HEK293 (cell line): ENCODE results near the gene CA5A.
"Not testable (repeated sequence)": the region's sequence is repeated elsewhere in the genome, so short reads cannot be mapped to it uniquely, and the experiment has no call there.

Experiments used
- CTCF ChIA-PET: fragments of 350-600 bp; formaldehyde crosslinking; extraction: SDS; loops from one replicate; lab custom pipeline; 2021; ENCODE audit warnings: antibody characterized with exemption; lab: Yijun Ruan, JAX
- POLR2A ChIA-PET: fragments of 300-600 bp; formaldehyde crosslinking; extraction: SDS; loops from one replicate; lab custom pipeline; 2020; ENCODE audit warnings: antibody characterized with exemption, inconsistent platforms; lab: Yijun Ruan, JAX
- H3K27ac ChIP-seq: fragments of 200-500 bp; sonication (Bioruptor generic); 2 replicates; pipeline ENCODE4 v1.5.1; 2014; ENCODE audit warnings: low read depth, low read length, control low read depth, inconsistent platforms; ENCODE audit errors: extremely low read depth
- H3K36me3 ChIP-seq, 2 experiments: fragments of 200-500 bp in 1 of 2; sonication (Bioruptor generic) in 1 of 2; 1 replicate in 1 of 2; 2 replicates in 1 of 2; pipeline ENCODE4 v1.5.1; 2014 to 2017; ENCODE audit warnings: inconsistent platforms in 2 of 2, low read length in 2 of 2; ENCODE audit not compliant: control insufficient read depth in 2 of 2, insufficient read depth in 1 of 2
- H3K4me1 ChIP-seq: fragments of 200-500 bp; sonication (Bioruptor generic); 2 replicates; pipeline ENCODE4 v1.5.1; 2014; ENCODE audit warnings: mild to moderate bottlenecking, low read length, inconsistent platforms; ENCODE audit not compliant: control insufficient read depth, insufficient read depth
- H3K4me3 ChIP-seq: 2 replicates; pipeline ENCODE4 v1.5.1; 2011; ENCODE audit warnings: low read depth, mild to moderate bottlenecking, control low read depth, low read length, moderate library complexity
- H3K9me3 ChIP-seq: fragments of 200-500 bp; sonication (Bioruptor generic); 2 replicates; pipeline ENCODE4 v1.5.1; 2014; ENCODE audit warnings: low read depth, low read length, inconsistent platforms; ENCODE audit not compliant: control insufficient read depth, insufficient read depth
- ATF2 ChIP-seq: fragments of 450-650 bp; formaldehyde crosslinking; IDR thresholded peaks from 2 replicates; pipeline ENCODE4 v1.5.1; 2016; ENCODE audit warnings: missing biosample characterization, missing genetic modification characterization, low read depth
- HOXA7 ChIP-seq: sonication (generic); formaldehyde crosslinking; IDR thresholded peaks from 2 replicates; pipeline ENCODE4 v1.8.1; 2022; ENCODE audit warnings: missing genetic modification reagents, borderline replicate concordance
- KLF9 ChIP-seq: fragments of 450-650 bp; formaldehyde crosslinking; IDR thresholded peaks from 2 replicates; pipeline ENCODE4 v1.5.1; 2016; ENCODE audit warnings: missing biosample characterization, missing genetic modification characterization, low read depth
- MYNN ChIP-seq: fragments of 450-650 bp; formaldehyde crosslinking; IDR thresholded peaks from 2 replicates; pipeline ENCODE4 v1.5.1; 2016; ENCODE audit warnings: missing biosample characterization, missing genetic modification characterization, borderline replicate concordance
- TRIM28 ChIP-seq: IDR thresholded peaks from 2 replicates; pipeline ENCODE4 v1.6.1; 2011; ENCODE audit warnings: low read length, control low read depth, borderline replicate concordance
- ZBTB17 ChIP-seq: fragments of 450-650 bp; formaldehyde crosslinking; IDR thresholded peaks from 2 replicates; pipeline ENCODE4 v1.5.1; 2016; ENCODE audit warnings: missing biosample characterization, missing genetic modification characterization
- ZBTB21 ChIP-seq: fragments of 450-650 bp; formaldehyde crosslinking; IDR thresholded peaks from 2 replicates; pipeline ENCODE4 v1.5.1; 2017; ENCODE audit warnings: missing biosample characterization, missing genetic modification characterization
- ZBTB7A ChIP-seq: fragments of 450-650 bp; formaldehyde crosslinking; IDR thresholded peaks from 2 replicates; pipeline ENCODE4 v1.5.1; 2016; ENCODE audit warnings: low read depth, missing biosample characterization, missing genetic modification characterization
- ZFHX2 ChIP-seq: fragments of 450-650 bp; formaldehyde crosslinking; conservative IDR thresholded peaks from 2 replicates; pipeline ENCODE4 v1.5.1; 2016; ENCODE audit warnings: missing biosample characterization, missing genetic modification characterization
- ZNF140 ChIP-seq: fragments of 450-650 bp; formaldehyde crosslinking; IDR thresholded peaks from 2 replicates; pipeline ENCODE4 v1.5.1; 2016; ENCODE audit warnings: missing biosample characterization, missing genetic modification characterization
- ZNF211 ChIP-seq: fragments of 450-650 bp; formaldehyde crosslinking; IDR thresholded peaks from 2 replicates; pipeline ENCODE4 v1.5.1; 2016; ENCODE audit warnings: low read depth, missing biosample characterization, missing genetic modification characterization
- ZNF266 ChIP-seq: fragments of 450-650 bp; formaldehyde crosslinking; IDR thresholded peaks from 2 replicates; pipeline ENCODE4 v1.5.1; 2016; ENCODE audit warnings: missing biosample characterization, missing genetic modification characterization, low read depth
- ZNF416 ChIP-seq: fragments of 450-650 bp; formaldehyde crosslinking; IDR thresholded peaks from 2 replicates; pipeline ENCODE4 v1.5.1; 2016; ENCODE audit warnings: missing biosample characterization, missing genetic modification characterization
- ZNF449 ChIP-seq: fragments of 450-650 bp; formaldehyde crosslinking; IDR thresholded peaks from 2 replicates; pipeline ENCODE4 v1.5.1; 2017; ENCODE audit warnings: missing biosample characterization, mild to moderate bottlenecking, missing genetic modification characterization, moderate library complexity
- ZNF514 ChIP-seq: fragments of 450-650 bp; formaldehyde crosslinking; IDR thresholded peaks from 2 replicates; pipeline ENCODE4 v1.5.1; 2016; ENCODE audit warnings: missing biosample characterization, missing genetic modification characterization
- ZNF529 ChIP-seq: fragments of 450-650 bp; formaldehyde crosslinking; IDR thresholded peaks from 2 replicates; pipeline ENCODE4 v1.5.1; 2017; ENCODE audit warnings: missing genetic modification characterization, missing biosample characterization; ENCODE audit not compliant: insufficient replicate concordance
- ZNF664 ChIP-seq: fragments of 450-650 bp; formaldehyde crosslinking; IDR thresholded peaks from 2 replicates; pipeline ENCODE4 v1.5.1; 2016; ENCODE audit warnings: missing biosample characterization, missing genetic modification characterization
- ZNF701 ChIP-seq: fragments of 450-650 bp; formaldehyde crosslinking; IDR thresholded peaks from 2 replicates; pipeline ENCODE4 v1.5.1; 2016; ENCODE audit warnings: missing biosample characterization, missing genetic modification characterization
- ZNF843 ChIP-seq: fragments of 450-650 bp; formaldehyde crosslinking; IDR thresholded peaks from 2 replicates; pipeline ENCODE4 v1.5.1; 2016; ENCODE audit warnings: missing biosample characterization, missing genetic modification characterization
- ZSCAN4 ChIP-seq: fragments of 450-650 bp; formaldehyde crosslinking; IDR thresholded peaks from 2 replicates; pipeline ENCODE4 v1.5.1; 2017; ENCODE audit warnings: missing biosample characterization, missing genetic modification characterization

Gene CA5A

GRCh38 chr16:87897521-87898505 lies 38.5 kb downstream of the CA5A start:
- Histone ChIP-seq H3K4me1 (no peaks in the 10 kb centered on the region), H3K4me3 (no peak overlapping the region), H3K36me3 (no peaks in the 10 kb centered on the region), H3K9me3 (no peaks in the 10 kb centered on the region), H3K27ac (no peak overlapping the region)
- no peak for TF ChIP-seq MYNN
- no peak for TF ChIP-seq TRIM28
- no peak for TF ChIP-seq ZNF514 (tag by site-specific recombination)
- TF ChIP-seq KLF9, result no peak
- no peak for TF ChIP-seq ZNF266 (tag by site-specific recombination)
- no peak for TF ChIP-seq ZNF843 (tag by site-specific recombination)
- no peak for TF ChIP-seq ZNF449 (tag by site-specific recombination)
- TF ChIP-seq HOXA7 (CRISPR knock-in tag), result no peak
- TF ChIP-seq ZBTB17, result no peak
- no peak for TF ChIP-seq ZNF701 (tag by site-specific recombination)
- TF ChIP-seq ZNF529 (tag by site-specific recombination), result no peak
- no peak for TF ChIP-seq ZBTB21
- no peak for TF ChIP-seq ATF2
- no peak for TF ChIP-seq ZSCAN4
- no peak for TF ChIP-seq ZNF416 (tag by site-specific recombination)
- TF ChIP-seq ZNF140 (tag by site-specific recombination), result no peak
- TF ChIP-seq ZNF211 (tag by site-specific recombination), result no peak
- no peak for TF ChIP-seq ZNF664 (tag by site-specific recombination)
- no peak for TF ChIP-seq ZBTB7A (tag by site-specific recombination)
- ChIA-PET CTCF (no interaction called here), POLR2A (no interaction called here)

GRCh38 chr16:87896924-87897520 lies 39.3 kb downstream of the CA5A start:
- POLR2A ChIA-PET, result not testable (repeated sequence)

GRCh38 chr16:87896176-87896890 lies 40.0 kb downstream of the CA5A start:
- POLR2A ChIA-PET, H3K9me3 ChIP-seq, H3K4me3 ChIP-seq, CTCF ChIA-PET, H3K27ac ChIP-seq, H3K36me3 ChIP-seq, H3K4me1 ChIP-seq: not testable (repeated sequence)

More at GRCh38 chr16:87896924-87897520, 39.3 kb downstream of the CA5A start:
- H3K4me1 ChIP-seq, H3K4me3 ChIP-seq, H3K36me3 ChIP-seq, H3K9me3 ChIP-seq, H3K27ac ChIP-seq, CTCF ChIA-PET: not testable (repeated sequence)
- 0 out of 2 replicates have a peak, but pooled peaks have one; percentile 5 for TF ChIP-seq ZFHX2
